GM18499 (cell line): ENCODE results near the gene PODNL1.
A peak's percentile ranks its signal among the peaks of the same experiment; 100 is the strongest.

Source experiments
- ATAC-seq: cut with Tn5 transposase; IDR thresholded peaks from one replicate; pipeline ENCODE4 v1.9.1; 2021; ENCODE audit warnings: moderate number of reproducible peaks; ENCODE audit not compliant: insufficient read depth, unreplicated experiment

The PODNL1 gene

DNA sequence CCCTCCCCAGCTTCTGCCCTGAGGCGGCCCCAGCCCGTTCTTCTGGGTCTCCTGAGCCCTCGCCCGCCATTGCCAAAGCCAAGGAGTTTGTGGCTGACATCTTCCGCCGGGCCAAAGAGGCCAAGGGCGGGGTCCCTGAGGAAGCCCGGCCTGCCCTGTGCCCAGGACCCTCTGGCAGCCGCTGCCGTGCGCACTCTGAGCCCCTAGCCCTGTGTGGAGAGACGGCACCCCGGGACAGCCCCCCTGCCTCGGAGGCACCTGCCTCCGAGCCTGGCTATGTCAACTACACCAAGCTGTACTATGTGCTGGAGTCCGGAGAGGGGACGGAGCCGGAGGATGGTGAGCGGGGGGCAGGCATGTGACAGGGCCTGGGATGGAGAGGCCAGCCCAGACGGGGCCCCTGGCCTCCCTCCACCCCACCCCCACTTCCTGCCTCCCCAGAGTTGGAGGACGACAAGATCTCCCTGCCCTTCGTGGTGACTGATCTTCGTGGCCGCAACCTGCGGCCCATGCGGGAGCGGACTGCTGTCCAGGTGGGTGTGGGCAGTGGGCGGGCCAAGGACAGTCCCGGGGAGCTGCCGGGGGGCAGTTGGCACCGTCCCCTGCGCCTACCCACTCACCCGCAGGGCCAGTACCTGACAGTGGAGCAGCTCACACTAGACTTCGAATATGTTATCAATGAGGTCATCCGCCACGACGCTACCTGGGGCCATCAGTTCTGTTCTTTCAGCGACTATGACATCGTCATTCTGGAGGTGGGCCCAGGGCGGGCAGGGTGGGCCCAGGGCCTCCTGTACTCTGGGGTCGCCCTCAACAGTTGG, 21.1 kb upstream of the PODNL1 start:
- ATAC-seq, result no peak

- ATAC-seq, result no peak
Observed at GRCh38 chr19:13958043-13958442, 19.8 kb upstream of the PODNL1 start.

DNA sequence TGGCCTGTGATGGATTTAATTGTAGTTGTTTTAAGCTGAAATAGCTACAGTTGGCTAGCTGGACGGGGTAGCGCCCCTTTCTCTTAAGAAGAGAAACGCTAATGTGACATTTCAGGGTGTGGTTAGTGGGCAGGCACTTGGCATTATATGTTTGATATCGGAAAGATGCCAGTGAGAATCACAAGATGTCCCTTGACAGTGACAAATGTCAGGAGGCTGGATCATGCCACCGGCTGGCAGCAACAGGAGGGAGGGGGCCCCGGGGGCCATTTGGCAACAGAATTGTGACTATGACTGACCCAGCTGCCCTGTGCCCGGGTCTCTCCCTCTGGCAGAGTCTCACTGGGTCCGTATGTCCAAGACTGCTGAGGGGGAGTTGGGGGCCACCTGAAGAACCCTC, 18.8 kb upstream of the PODNL1 start:
- no peak for ATAC-seq

- no peak for ATAC-seq
Observed at GRCh38 chr19:13956365-13956744, 18.1 kb upstream of the PODNL1 start.

DNA sequence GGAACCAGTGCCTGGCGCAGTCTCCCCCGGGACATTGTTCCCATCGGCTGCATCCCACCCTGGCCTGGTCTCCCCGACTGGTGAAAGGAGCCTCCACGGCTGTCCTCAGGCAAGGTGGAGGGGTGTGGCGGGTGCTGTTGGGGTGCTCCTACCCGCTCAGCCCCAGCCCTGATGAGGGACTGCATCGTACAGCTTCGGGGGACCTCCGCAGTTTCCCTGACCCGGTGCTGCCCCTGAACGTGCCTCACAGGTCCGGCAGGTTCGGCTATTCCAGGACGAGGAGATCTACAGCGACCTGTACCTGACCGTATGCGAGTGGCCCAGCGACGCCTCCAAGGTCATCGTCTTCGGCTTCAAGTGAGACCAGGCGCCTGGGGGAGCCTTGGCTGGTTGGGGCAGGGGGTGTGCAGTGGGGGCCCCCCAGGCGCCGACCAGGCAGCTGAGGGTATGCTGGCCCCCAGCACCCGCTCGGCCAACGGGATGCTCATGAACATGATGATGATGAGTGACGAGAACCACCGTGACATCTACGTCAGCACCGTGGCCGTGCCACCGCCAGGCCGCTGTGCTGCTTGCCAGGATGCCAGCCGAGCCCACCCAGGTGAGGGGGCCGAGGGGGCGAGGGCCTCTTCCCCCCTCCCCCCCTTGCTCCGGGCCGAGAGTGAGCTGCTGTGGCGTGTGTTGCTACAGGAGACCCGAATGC, 17.6 kb upstream of the PODNL1 start:
- ATAC-seq, result no peak

DNA sequence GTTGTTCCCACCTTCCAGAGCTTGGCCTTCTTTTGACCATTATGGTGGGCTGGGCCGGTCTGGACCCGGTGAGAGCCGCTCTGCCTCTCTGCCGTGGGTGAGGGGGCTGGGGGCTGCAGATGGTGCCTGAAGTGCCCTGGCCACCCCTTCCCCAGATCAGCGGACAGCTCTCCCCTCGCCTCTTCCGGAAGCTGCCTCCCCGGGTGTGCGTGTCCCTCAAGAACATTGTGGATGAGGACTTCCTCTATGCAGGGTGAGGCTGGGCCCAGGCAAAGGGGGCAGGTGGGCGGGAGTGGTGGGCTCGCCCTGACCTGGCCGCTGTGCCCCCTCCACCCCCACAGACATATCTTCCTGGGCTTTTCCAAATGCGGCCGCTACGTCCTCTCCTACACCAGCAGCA, 16.0 kb upstream of the PODNL1 start:
- no peak for ATAC-seq

GRCh38 chr19:13952931-13953531, 14.8 kb upstream of the PODNL1 start:
- no peak for ATAC-seq

DNA sequence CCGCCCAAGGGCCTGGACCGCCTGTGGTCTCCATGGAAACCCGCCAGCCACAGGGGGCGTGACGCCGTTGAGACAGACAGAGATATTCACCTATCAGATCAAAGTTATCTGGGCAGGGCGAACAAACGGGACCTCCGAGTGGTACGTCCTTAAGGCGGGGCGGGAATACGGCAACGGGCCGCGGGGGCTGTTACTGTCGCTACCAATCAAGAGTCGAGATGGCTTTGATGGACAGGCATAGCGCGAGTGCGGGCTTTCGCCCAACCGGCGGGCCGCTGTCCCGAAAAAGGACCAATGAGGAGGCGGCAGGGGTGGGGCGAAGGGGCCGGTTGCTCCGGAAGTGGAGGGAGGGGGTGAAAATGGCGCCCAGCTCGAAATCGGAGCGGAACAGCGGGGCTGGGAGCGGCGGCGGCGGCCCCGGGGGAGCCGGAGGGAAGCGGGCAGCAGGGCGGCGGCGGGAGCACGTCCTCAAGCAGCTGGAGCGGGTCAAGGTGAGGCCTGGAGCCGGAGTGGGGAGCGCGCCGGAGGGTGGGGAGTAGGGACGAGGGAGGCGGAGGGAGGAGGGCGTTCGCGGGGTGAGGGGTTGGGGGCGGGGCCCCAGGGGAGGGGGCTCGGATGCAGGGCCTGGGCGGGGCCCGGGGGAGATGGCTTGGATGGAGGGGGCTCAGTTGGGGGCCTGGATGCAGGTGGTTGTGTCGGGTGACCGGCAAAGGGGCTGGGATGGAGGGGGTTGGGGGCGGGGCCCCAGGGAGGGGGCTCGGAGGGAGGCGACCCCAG, 14.1 kb upstream of the PODNL1 start, which contains the start of gene DCAF15:
TSS of gene DCAF15 (plus strand) at position 356 of the 777 bp plus-strand sequence. CDS start at position 360, 4 bp downstream.
- ATAC-seq, result peak; percentile 97

- no peak for ATAC-seq
Observed at GRCh38 chr19:13951799-13952153, 13.6 kb upstream of the PODNL1 start.

- ATAC-seq, result no peak
Observed at GRCh38 chr19:13951043-13951442, 12.8 kb upstream of the PODNL1 start.

- no peak for ATAC-seq
Observed at GRCh38 chr19:13946414-13946813, 8.2 kb upstream of the PODNL1 start.

- no peak for ATAC-seq
Observed at GRCh38 chr19:13942023-13942684, 3.9 kb upstream of the PODNL1 start.

GRCh38 chr19:13937479-13938300, 527 bp downstream of the PODNL1 start:
- no peak for ATAC-seq

DNA sequence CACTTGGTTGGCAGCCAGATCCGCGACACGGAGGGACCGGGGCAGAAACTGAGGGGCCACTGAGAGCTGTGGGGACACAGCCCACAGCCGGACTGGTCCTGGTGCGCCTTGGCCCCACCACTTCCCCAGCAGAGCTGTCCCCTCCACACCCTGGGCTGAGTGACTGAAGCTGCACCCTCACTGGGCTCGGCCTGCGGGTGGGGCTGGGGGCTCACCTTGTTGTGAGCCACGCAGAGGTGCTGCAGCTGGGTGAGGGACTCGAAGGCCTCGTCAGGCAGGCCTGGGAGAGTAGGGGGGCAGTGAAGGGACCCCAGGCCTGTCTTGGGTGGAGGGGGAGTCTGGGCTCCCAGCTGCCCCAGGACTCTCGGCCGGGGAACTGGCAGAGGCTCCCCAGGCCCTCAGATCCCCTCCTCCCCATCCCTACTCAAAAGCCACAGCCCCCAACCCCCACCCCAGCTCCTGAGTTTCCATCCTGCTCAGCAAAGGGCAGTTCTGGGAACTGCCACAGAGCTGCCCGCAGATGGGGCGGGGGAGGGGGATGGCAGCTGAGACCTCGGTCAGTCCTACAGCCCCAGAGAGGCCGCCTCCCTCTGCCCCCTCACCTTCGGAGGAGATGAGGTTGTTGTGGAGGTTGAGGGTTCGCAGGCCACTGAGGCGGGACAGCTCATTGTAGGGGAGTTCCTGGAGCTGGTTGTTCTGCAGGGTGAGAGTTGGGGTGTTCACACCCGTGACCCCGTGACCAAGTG, 2.3 kb downstream of the PODNL1 start:
- ATAC-seq, result no peak

- ATAC-seq, result no peak
Observed at GRCh38 chr19:13934785-13935109, 3.5 kb downstream of the PODNL1 start.

- ATAC-seq, result no peak
Observed at GRCh38 chr19:13932911-13933393, 5.3 kb downstream of the PODNL1 start.

DNA sequence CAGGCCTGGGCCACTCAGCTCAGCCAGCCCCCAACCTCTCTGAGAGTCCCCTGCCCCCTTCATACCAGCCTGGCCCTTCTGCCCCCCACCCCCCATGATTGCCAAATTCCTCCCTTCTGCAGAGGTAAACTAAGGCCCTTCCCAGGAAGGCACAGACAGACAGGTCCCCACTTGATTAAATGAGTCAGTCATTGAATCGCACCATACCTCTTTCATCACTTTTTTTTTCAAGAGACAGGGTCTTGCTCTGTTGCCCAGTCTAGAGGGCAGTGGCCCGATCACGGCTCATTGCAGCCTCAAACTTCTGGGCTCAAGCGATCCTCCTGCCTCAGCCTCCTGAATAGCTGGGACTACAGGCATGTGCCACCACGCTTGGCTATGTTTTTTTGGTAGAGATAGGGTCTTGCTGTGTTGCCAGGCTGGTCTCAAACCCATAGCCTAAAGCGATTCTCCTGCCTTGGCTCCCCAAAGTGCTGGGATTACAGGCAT, 6.0 kb downstream of the PODNL1 start:
- ATAC-seq, result no peak

DNA sequence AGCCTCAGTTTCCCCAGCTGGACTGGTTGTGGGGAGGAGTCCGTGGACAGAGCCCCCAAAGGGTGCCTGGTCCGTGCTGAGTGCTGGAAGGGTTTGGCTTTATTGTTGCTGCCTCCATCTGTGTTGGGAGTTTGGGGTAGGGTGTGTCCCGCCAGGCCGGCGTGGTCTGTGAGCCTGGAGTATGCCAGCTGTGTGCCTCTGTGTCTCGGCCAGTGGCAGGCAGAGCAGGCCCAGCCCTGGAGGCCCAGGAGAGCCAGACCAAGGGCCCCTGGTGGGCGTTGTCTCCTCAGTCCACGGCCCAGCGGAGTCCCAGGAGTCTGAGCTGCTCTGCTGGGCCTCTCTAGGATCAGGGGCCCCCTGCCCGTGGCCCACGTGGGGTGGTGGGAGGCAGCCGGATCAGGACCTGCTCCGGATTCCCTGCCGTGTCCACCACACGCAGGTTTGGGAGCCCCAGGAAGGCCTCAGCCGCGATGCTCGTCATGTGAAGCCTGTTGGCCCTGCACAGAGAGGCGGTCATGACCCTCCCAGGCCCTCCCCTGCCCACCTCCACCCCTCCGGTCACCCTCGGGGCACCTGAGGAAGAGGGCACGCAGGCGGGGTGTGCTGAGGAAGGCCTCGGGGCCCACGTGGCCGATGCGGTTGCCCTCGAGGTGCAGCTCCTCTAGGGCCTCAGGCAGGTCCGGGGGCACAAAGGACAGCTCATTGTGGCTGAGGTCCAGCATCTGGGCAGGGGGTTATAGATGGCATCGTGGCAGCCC, 6.6 kb downstream of the PODNL1 start:
- ATAC-seq, result no peak
